GM19397 (cell line): ENCODE measurements around the gene MAZ.
"Not testable (repeated sequence)": the region's sequence is repeated elsewhere in the genome, so short reads cannot be mapped to it uniquely, and the experiment has no call there.

Experiments
- ATAC-seq: cut with Tn5 transposase; IDR thresholded peaks from one replicate; pipeline ENCODE4 v1.9.1; 2021; ENCODE audit warnings: mild to moderate bottlenecking, moderate library complexity; ENCODE audit not compliant: unreplicated experiment

MAZ gene

DNA sequence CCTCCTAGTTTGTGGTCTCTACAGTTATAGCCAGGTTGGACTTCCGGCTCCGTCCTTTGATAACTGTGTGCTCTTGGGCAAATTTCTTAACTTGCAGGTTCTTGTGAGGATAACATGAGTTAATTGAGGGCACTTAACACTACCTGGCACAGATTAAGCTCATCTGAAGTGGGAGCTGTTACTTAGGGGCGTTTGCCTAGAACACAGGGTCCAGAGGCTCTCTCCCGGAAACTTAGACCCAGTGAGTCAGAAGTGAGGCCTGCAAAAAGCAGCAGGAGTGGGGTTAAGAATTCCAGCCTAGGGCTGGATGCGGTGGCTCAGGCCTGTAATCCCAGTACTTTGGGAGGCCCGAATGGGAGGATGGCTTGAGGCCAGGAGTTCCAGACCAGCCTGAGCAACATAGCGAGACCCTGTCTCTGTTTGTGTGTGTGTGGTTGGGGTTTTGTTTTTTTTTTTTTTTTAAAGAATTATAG is 15.3 kb downstream of the MAZ start:
- ATAC-seq: no peak

DNA sequence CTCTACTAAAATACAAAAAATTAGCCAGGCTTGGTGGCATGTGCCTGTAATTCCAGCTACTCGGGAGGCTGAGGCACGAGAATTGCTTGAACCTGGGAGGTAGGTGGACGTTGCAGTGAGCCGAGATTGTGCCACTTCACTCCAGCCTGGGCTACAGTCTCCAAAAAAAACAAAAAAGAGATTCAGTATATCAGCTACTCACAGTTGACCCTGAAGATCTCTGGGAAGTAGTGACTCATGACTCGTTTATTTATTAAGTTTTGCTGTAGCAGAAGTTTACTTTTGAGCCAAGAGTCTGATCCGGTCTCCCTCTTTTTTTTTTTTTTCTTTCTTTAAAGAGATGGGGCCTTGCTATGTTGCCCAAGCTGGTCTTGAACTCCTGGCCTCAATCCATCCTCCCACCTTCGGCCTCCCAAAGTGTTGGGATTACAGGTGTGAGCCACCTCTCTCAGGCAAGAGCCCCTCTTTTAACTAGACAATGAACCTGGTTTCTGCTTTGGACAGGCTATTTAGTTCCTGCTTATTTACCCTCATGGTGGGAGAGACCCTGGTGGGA is 18.3 kb downstream of the MAZ start:
- no peak for ATAC-seq

- ATAC-seq: no peak
Observed at GRCh38 chr16:29825145-29826044, 19.1 kb downstream of the MAZ start.

- ATAC-seq: no peak
Observed at GRCh38 chr16:29826342-29826695, 20.0 kb downstream of the MAZ start.

GRCh38 chr16:29830774-29831173 is 24.4 kb downstream of the MAZ start:
- ATAC-seq: no peak

- no peak for ATAC-seq
Observed at GRCh38 chr16:29831490-29831889, 25.2 kb downstream of the MAZ start.

GRCh38 chr16:29833219-29833618 is 26.9 kb downstream of the MAZ start:
- ATAC-seq: not testable (repeated sequence)

DNA sequence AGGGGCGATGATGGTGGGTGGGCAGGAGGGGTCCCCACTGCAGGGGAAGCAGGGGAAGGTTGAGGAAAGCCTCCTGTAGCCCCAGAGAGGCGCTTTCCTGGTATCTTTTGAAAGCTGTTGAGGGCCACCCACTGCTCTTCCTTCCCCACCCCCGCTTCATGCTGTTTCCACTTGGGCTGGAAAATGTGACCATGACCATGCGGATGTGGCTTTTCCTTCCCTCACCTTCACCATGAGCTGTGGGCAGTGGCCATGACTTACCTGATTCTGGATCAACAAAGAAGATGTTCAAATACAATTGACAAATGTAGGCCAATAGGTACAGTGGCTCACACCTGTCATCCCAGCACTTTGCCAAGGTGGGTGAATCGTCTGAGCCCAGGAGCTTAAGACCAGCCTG is 27.8 kb downstream of the MAZ start:
- no peak for ATAC-seq

GRCh38 chr16:29835926-29836325 is 29.6 kb downstream of the MAZ start:
- no peak for ATAC-seq

- ATAC-seq: no peak
Observed at GRCh38 chr16:29836623-29837022, 30.3 kb downstream of the MAZ start.

DNA sequence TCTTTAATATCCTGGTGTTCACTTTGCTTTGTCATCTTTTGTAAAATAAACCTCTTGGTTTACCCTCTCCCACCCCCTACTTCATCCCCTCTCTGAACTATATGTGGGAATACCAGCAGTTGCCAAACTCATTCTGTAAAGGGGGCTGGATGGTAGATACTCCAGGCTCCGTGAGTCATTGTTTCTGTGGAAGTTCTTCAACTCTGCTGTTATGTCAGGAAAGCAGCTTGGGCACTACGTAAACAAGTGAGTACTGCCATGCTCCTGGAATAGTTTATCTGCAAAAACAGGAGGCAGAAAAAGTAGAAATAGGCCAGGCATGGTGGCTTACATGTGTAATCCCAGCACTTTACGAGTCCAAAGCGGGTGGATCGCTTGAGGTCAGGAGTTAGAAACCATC is 31.5 kb downstream of the MAZ start:
- no peak for ATAC-seq

- ATAC-seq: no peak
Observed at GRCh38 chr16:29839822-29840221, 33.5 kb downstream of the MAZ start.

GRCh38 chr16:29840240-29840639 is 33.9 kb downstream of the MAZ start:
- ATAC-seq: no peak

DNA sequence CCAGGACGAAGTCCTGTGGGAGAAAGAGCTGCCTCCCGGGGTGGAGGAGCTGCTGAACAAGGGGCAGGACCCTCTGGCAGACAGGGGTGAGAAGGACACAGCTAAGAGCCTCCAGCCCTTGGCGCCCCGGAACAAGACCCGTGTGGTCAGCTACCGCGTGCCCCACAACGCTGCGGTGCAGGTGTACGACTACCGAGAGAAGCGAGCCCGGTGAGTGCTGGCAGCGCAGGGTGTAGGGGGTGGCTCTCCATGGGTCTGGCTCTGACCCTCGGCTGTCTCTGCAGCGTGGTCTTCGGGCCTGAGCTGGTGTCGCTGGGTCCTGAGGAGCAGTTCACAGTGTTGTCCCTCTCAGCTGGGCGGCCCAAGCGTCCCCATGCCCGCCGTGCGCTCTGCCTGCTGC is 35.3 kb downstream of the MAZ start:
- no peak for ATAC-seq

DNA sequence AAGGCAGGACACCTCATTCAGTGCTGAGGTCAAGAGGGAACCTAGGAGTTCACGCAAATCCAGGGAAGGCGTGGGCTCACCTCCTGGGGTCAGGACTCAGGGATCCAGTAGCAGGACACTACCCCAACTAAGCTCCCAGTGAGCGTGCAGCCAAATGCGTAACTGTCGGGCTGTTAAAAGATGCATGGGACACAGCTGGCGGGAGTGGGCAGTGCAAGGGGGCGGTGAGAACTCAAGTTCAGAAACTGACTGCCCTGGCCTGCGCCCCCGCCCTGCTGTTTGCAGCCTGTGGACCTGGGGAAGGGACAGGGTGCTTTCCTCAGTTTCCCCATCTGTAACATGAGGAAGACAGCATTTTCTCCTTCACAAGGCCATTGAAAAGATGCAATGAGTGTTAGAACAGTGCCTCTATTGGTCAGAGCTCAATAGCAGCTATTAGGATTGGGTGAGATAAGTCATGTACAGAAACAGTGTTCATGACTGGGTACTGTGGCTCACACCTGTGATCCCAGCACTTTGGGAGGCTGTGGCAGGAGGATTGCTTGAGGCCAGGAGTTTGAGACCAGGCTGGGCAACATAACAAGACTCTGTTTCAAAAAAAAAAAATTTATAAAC is 36.5 kb downstream of the MAZ start:
- ATAC-seq: no peak

- no peak for ATAC-seq
Observed at GRCh38 chr16:29843931-29844330, 37.6 kb downstream of the MAZ start.

GRCh38 chr16:29844575-29845331 is 38.4 kb downstream of the MAZ start:
- no peak for ATAC-seq

- ATAC-seq: no peak
Observed at GRCh38 chr16:29845656-29846055, 39.3 kb downstream of the MAZ start.

DNA sequence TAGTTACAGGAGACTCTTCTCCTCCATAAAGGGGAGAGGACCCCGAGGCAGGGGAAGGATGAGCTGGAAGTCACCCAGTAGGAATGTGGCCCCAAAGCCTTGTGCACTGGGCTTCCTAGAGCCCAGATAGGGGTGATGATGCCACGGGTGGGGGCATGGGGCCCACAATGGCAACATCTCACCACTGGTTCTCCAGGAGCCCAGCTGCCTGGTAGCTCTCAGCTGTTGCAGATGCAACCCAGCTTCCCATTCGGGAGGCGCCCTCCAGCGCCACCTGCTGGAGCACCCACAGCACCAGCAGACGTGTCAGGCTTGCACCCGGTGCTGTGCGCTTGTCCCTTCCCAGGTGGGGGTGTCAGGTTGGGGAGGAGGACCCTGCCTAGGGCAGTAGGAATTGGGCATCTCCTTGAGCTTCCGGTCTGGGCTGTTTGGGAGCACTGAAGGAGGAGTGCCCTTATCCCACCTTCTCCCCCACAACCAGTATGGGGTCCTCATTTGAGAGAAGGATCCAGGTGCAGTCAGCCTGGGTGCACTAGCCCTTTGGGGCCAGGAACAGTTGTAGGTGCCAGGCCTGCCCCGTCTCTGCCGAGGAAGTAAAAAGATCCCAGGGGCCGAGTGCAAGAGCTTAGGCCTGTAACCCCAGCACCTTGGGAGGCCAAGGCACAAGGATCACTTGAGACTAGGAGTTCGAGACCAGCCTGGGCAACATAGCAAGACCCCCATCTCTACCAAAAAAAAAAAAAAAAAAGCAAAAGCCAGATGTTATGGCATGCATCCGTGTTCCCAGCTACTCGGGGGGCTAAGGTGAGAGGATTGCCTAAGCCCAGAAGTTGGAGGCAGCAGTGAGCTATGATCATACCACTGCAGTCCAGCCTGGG is 42.3 kb downstream of the MAZ start:
- ATAC-seq: no peak

DNA sequence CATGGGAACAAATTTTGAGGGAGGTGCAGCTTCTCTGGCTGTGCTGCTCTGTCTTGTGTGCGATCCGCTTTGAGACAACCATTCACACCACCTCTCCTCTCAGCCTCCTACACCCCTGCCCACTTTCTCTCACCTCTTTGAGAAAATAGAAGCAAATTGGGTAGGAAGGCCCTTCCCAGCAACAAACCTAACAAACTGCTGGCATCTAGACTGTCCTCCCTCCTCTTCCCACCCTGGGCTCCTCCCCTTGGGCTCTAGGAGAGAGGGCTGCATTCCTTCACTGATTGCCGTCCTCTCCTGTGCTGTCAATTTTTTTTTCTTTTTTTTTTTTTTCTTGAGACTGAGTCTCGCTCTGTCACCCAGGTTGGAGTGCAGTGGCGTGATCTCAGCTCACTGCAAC is 43.2 kb downstream of the MAZ start:
- ATAC-seq: no peak
